ENCODE measurements around the gene CCDC188. TPM values are rescaled to one million over a fixed set of nuclear protein-coding genes. Genes with fewer than 3 reads are reported as not detected.

Gene CCDC188
- total and polyA plus RNA-seq, 10 of the 15 experiments (the other 5 are each of a cell fraction or from before 2014, with no cell fraction given), result not detected

- no peak for TF ChIP-seq RB1 (IDR thresholded peaks at IDR 0.05; ENCODE audit: borderline replicate concordance)
- TF ChIP-seq ZNF384 (IDR thresholded peaks at IDR 0.05; ENCODE audit: borderline replicate concordance, low read depth, low read length), result no peak
- TF ChIP-seq ZNF24 (IDR thresholded peaks at IDR 0.05), result no peak
- no peak for TF ChIP-seq CHD1 (IDR thresholded peaks at IDR 0.05; ENCODE audit: low read depth, low read length)
- no peak for TF ChIP-seq SMAD5 (IDR thresholded peaks at IDR 0.05; ENCODE audit: low read depth)
- no peak for TF ChIP-seq ZBTB4 (CRISPR knock-in tag; IDR thresholded peaks at IDR 0.05)
- TF ChIP-seq ZNF274 (IDR thresholded peaks at IDR 0.05; ENCODE audit: insufficient read depth, insufficient read length), result no peak
- TF ChIP-seq IRF3 (IDR thresholded peaks at IDR 0.05), result no peak
- TF ChIP-seq CBX3 (IDR thresholded peaks at IDR 0.05; ENCODE audit: borderline replicate concordance, low read depth), result no peak
- TF ChIP-seq RAD21 (IDR thresholded peaks at IDR 0.05; ENCODE audit: insufficient read depth, low read depth, low read length), result no peak
- TF ChIP-seq NR2C1 (IDR thresholded peaks at IDR 0.05), result no peak
- no peak for TF ChIP-seq CHD2 (IDR thresholded peaks at IDR 0.05; ENCODE audit: borderline replicate concordance, low read depth, low read length)
- no peak for TF ChIP-seq E4F1 (IDR thresholded peaks at IDR 0.05; ENCODE audit: borderline replicate concordance, partially characterized antibody)
- in situ Hi-C loops (cut with MboI), result no loop called here
- FAIRE-seq (no peak), ATAC-seq (no peak), DNase-seq (ENCODE audit: low read depth, low spot score) (no peak)
- ChIA-PET RAD21 (ENCODE audit: unreplicated experiment) (no interaction called here), CTCF (no interaction called here), POLR2A (no interaction called here), SMC1A (ENCODE audit: uncharacterized antibody, unreplicated experiment) (no interaction called here)
- Histone ChIP-seq H3K36me3 (ENCODE audit: control insufficient read depth in 2 of 2, insufficient read depth in 2 of 2, low read length in 1 of 2) (no peaks in the 10 kb centered on the region; a peak in 1 of 4 replicates), H3K9ac (ENCODE audit: control insufficient read depth, insufficient read depth, low read length) (no peak overlapping the region), H3K27me3 (replicated peaks in 1 of 2; ENCODE audit: control insufficient read depth in 2 of 2, insufficient read depth in 2 of 2, low read length in 1 of 2) (no peaks in the 10 kb centered on the region), H4K20me1 (ENCODE audit: control insufficient read depth, insufficient read depth) (no peaks in the 10 kb centered on the region), H3K4me1 (ENCODE audit: control insufficient read depth, insufficient read depth, low read length) (no peaks in the 10 kb centered on the region; the same call in 1 of the 2 replicates), H3K4me2 (ENCODE audit: control insufficient read depth, insufficient read depth) (no peak overlapping the region), H3K9me3 (replicated peaks; ENCODE audit: control insufficient read depth, insufficient read depth, low read length) (no peaks in the 10 kb centered on the region), H3K27ac (ENCODE audit: control insufficient read depth, insufficient read depth) (no peak overlapping the region), H3K4me3 (no peak overlapping the region), H2AFZ (ENCODE audit: control insufficient read depth, low read depth, low read length) (no peak overlapping the region), H3K79me2 (ENCODE audit: control insufficient read depth, insufficient read depth, low read length) (no peaks in the 10 kb centered on the region)
- intact Hi-C loops (cut with micrococcal nuclease; ENCODE audit: unreplicated experiment), result no loop called here
- WGBS (ENCODE audit: insufficient coverage, insufficient replicate concordance, low lambda C conversion rate, missing lambda C conversion rate), result 84% methylated on average over 16 of the region's 16 CpGs
- BruUV-seq (replicated peaks), result no TSS peak
These were observed 12.0 kb downstream of the CCDC188 start for GRCh38 chr22:20138868-20139267.

Measured in GM12878 (cell line).